Measurements from ENCODE around the gene USP32. TPM values are rescaled to one million over a fixed set of nuclear protein-coding genes. Genes with fewer than 3 reads are reported as not detected.
A peak's percentile ranks its signal among the peaks of the same experiment; 100 is the strongest.

USP32 gene
- total RNA-seq, 1 experiment from 2014 or later, result 73.5 TPM

- H3K9me3 Mint-ChIP-seq, result no peaks in the 10 kb centered on the region
- Histone ChIP-seq H3K23ac (ENCODE audit: insufficient read length, low read depth, low read length) (no peak overlapping the region), H3K27me3 (ENCODE audit: insufficient read depth, low read length) (no peaks in the 10 kb centered on the region), H3K4me2 (ENCODE audit: insufficient read depth, insufficient read length, low read length) (no peak overlapping the region), H3K79me1 (ENCODE audit: insufficient read depth, low read depth, low read length, poor library complexity, severe bottlenecking) (peaks cover 10% of the 10 kb centered on the region), H4K8ac (replicated peaks; ENCODE audit: insufficient read length, low read depth, low read length) (no peak overlapping the region), H3K79me2 (ENCODE audit: insufficient read depth, low read length) (peaks cover 23% of the 10 kb centered on the region), H3K4ac (ENCODE audit: low read depth, low read length) (no peak overlapping the region), H4K91ac (ENCODE audit: insufficient read length, low read depth, low read length) (no peak overlapping the region), H4K20me1 (ENCODE audit: control insufficient read depth, insufficient read depth, insufficient read length) (no peaks in the 10 kb centered on the region), H3K27ac (ENCODE audit: insufficient read length, low read depth, low read length) (no peak overlapping the region), H3K4me1 (ENCODE audit: insufficient read depth, low read length) (peaks cover 5% of the 10 kb centered on the region; the same call in 1 of the 2 replicates), H3K14ac (ENCODE audit: insufficient read depth, low read length) (no peak overlapping the region), H2BK15ac (ENCODE audit: low read depth, low read length) (no peak overlapping the region), H4K5ac (ENCODE audit: insufficient read length, low read depth, low read length) (no peak overlapping the region), H3K9me3 (ENCODE audit: control insufficient read depth, low read depth, low read length) (no peaks in the 10 kb centered on the region), H3T11ph (ENCODE audit: low read length) (no peak overlapping the region), H3K56ac (ENCODE audit: insufficient read length, low read depth, low read length) (no peak overlapping the region), H2BK12ac (ENCODE audit: insufficient read length, low read depth, low read length) (no peak overlapping the region), H2BK120ac (ENCODE audit: low read depth, low read length, poor library complexity, severe bottlenecking) (no peak overlapping the region), H2BK20ac (ENCODE audit: low read depth, low read length, poor library complexity, severe bottlenecking) (no peak overlapping the region), H3K18ac (ENCODE audit: insufficient read length, low read depth, low read length) (no peak overlapping the region), H3K23me2 (ENCODE audit: insufficient read length, low read depth, low read length, poor library complexity, severe bottlenecking) (no peaks in the 10 kb centered on the region), H2AK5ac (ENCODE audit: insufficient read length, low read length) (no peak overlapping the region), H2BK5ac (ENCODE audit: insufficient read length, low read length) (no peak overlapping the region), H2AFZ (ENCODE audit: low read length) (no peak overlapping the region), H3K9ac (ENCODE audit: extremely low read depth, insufficient read length, low read length) (no peak overlapping the region)
- no peak for TF ChIP-seq CTCF (conservative IDR thresholded peaks at IDR 0.05)
- peak overlapping the region in 1 of 3 experiments; percentile 27; a peak in 1 of 7 replicates for H3K27ac Mint-ChIP-seq
- no peaks in the 10 kb centered on the region for H3K27me3 Mint-ChIP-seq (ENCODE audit: low read depth)
- peaks cover 21 to 25% of the 10 kb centered on the region in 2 experiments for H3K4me1 Mint-ChIP-seq
- H3K4me3 Mint-ChIP-seq, result no peak overlapping the region
- no peaks in the 10 kb centered on the region for H3K36me3 Mint-ChIP-seq (ENCODE audit: insufficient read depth in 1 of 3, low read depth in 3 of 3)
- DNase-seq, result no peak
Measured at GRCh38 chr17:60318326-60318725, 73.6 kb downstream of the USP32 start.
